ENCODE results near the gene EZR.

EZR gene

GRCh38 chr6:158832026-158832425 is 12.9 kb upstream of the EZR start:
- H3K4me2 ChIP-seq (ENCODE audit: insufficient read depth, low read length), result no peak overlapping the region

GRCh38 chr6:158831571-158831970 is 12.4 kb upstream of the EZR start:
- Histone ChIP-seq H3K27ac (ENCODE audit: low read length) (no peak overlapping the region), H3K36me3 (ENCODE audit: insufficient read depth, low read length) (no peaks in the 10 kb centered on the region), H3K9ac (ENCODE audit: low read depth, low read length) (no peak overlapping the region), H3K4me2 (ENCODE audit: insufficient read depth, low read length) (no peak overlapping the region), H3K9me3 (ENCODE audit: insufficient read depth, low read length, severe bottlenecking) (no peaks in the 10 kb centered on the region), H3K4me1 (ENCODE audit: insufficient read depth, low read length) (no peaks in the 10 kb centered on the region), H3K27me3 (ENCODE audit: insufficient read depth, low read length, poor library complexity) (no peaks in the 10 kb centered on the region), H2AFZ (ENCODE audit: low read depth, low read length) (no peak overlapping the region), H3K4me3 (ENCODE audit: low read depth in 1 of 2, low read length in 2 of 2) (no peak overlapping the region), H4K20me1 (ENCODE audit: insufficient read depth, low read length) (no peaks in the 10 kb centered on the region), H3K79me2 (ENCODE audit: insufficient read depth, low read length) (no peaks in the 10 kb centered on the region)
- DNase-seq (no peak), ATAC-seq (ENCODE audit: insufficient read depth, low read depth) (no peak)
- TF ChIP-seq EZH2 (IDR thresholded peaks at IDR 0.05; ENCODE audit: borderline replicate concordance, low read depth, low read length, severe bottlenecking), result no peak
- TF ChIP-seq, protein P1, sequence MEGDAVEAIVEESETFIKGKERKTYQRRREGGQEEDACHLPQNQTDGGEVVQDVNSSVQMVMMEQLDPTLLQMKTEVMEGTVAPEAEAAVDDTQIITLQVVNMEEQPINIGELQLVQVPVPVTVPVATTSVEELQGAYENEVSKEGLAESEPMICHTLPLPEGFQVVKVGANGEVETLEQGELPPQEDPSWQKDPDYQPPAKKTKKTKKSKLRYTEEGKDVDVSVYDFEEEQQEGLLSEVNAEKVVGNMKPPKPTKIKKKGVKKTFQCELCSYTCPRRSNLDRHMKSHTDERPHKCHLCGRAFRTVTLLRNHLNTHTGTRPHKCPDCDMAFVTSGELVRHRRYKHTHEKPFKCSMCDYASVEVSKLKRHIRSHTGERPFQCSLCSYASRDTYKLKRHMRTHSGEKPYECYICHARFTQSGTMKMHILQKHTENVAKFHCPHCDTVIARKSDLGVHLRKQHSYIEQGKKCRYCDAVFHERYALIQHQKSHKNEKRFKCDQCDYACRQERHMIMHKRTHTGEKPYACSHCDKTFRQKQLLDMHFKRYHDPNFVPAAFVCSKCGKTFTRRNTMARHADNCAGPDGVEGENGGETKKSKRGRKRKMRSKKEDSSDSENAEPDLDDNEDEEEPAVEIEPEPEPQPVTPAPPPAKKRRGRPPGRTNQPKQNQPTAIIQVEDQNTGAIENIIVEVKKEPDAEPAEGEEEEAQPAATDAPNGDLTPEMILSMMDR (IDR thresholded peaks at IDR 0.05; ENCODE audit: borderline replicate concordance, extremely low read depth, low read length, poor library complexity, severe bottlenecking), result no peak

More at GRCh38 chr6:158832026-158832425, 12.9 kb upstream of the EZR start:
- ATAC-seq (ENCODE audit: insufficient read depth, low read depth), result no peak
- H3K4me3 ChIP-seq (ENCODE audit: low read depth in 1 of 2, low read length in 2 of 2), result no peak overlapping the region
- H3K27ac ChIP-seq (ENCODE audit: low read length), result no peak overlapping the region
- H4K20me1 ChIP-seq (ENCODE audit: insufficient read depth, low read length), result no peaks in the 10 kb centered on the region
- no peaks in the 10 kb centered on the region for H3K27me3 ChIP-seq (ENCODE audit: insufficient read depth, low read length, poor library complexity)
- H3K79me2 ChIP-seq (ENCODE audit: insufficient read depth, low read length), result no peaks in the 10 kb centered on the region
- H3K4me1 ChIP-seq (ENCODE audit: insufficient read depth, low read length), result no peaks in the 10 kb centered on the region
- no peak for DNase-seq
- TF ChIP-seq, protein P1 (IDR thresholded peaks at IDR 0.05; ENCODE audit: borderline replicate concordance, extremely low read depth, low read length, poor library complexity, severe bottlenecking), result no peak
- no peak for TF ChIP-seq EZH2 (IDR thresholded peaks at IDR 0.05; ENCODE audit: borderline replicate concordance, low read depth, low read length, severe bottlenecking)
- no peak overlapping the region for H2AFZ ChIP-seq (ENCODE audit: low read depth, low read length)
- H3K9ac ChIP-seq (ENCODE audit: low read depth, low read length), result no peak overlapping the region
- H3K36me3 ChIP-seq (ENCODE audit: insufficient read depth, low read length), result no peaks in the 10 kb centered on the region
- no peaks in the 10 kb centered on the region for H3K9me3 ChIP-seq (ENCODE audit: insufficient read depth, low read length, severe bottlenecking)

DNA sequence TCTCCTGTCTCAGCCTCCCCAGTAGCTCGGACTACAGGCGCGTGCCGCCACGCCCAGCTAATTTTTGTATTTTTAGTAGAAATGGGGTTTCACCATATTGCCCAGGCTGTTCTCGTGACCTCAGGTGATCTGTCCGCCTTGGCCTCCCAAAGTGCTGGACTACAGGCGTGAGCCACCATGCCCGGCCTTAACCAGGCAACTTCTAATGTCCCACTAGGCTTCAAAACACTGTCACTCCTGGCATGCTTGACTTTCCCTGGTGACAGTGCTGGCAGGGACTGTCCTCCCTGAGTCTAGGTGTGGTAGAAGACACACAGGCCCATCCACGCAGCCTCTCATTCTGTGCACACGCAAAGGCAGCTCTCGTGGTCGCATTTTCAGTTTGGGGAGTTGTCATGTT is 11.6 kb upstream of the EZR start:
- ATAC-seq (ENCODE audit: insufficient read depth, low read depth), result no peak
- TF ChIP-seq, protein P1 (IDR thresholded peaks at IDR 0.05; ENCODE audit: borderline replicate concordance, extremely low read depth, low read length, poor library complexity, severe bottlenecking), result no peak
- no peak for TF ChIP-seq EZH2 (IDR thresholded peaks at IDR 0.05; ENCODE audit: borderline replicate concordance, low read depth, low read length, severe bottlenecking)
- no peak overlapping the region for H3K9ac ChIP-seq (ENCODE audit: low read depth, low read length)

GRCh38 chr6:158828807-158829206 is 9.6 kb upstream of the EZR start:
- H3K36me3 ChIP-seq (ENCODE audit: insufficient read depth, low read length), result no peaks in the 10 kb centered on the region
- no peak overlapping the region for H2AFZ ChIP-seq (ENCODE audit: low read depth, low read length)
- no peak overlapping the region for H3K27ac ChIP-seq (ENCODE audit: low read length)
- H3K4me3 ChIP-seq (ENCODE audit: low read depth in 1 of 2, low read length in 2 of 2), result no peak overlapping the region
- no peaks in the 10 kb centered on the region for H3K4me1 ChIP-seq (ENCODE audit: insufficient read depth, low read length)
- H3K9me3 ChIP-seq (ENCODE audit: insufficient read depth, low read length, severe bottlenecking), result no peaks in the 10 kb centered on the region
- no peak overlapping the region for H3K9ac ChIP-seq (ENCODE audit: low read depth, low read length)
- no peaks in the 10 kb centered on the region for H3K27me3 ChIP-seq (ENCODE audit: insufficient read depth, low read length, poor library complexity)
- H3K4me2 ChIP-seq (ENCODE audit: insufficient read depth, low read length), result no peak overlapping the region
- H3K79me2 ChIP-seq (ENCODE audit: insufficient read depth, low read length), result no peaks in the 10 kb centered on the region
- DNase-seq (no peak), ATAC-seq (ENCODE audit: insufficient read depth, low read depth) (no peak)
- TF ChIP-seq, protein P1 (IDR thresholded peaks at IDR 0.05; ENCODE audit: borderline replicate concordance, extremely low read depth, low read length, poor library complexity, severe bottlenecking), result no peak
- no peak for TF ChIP-seq EZH2 (IDR thresholded peaks at IDR 0.05; ENCODE audit: borderline replicate concordance, low read depth, low read length, severe bottlenecking)
- H4K20me1 ChIP-seq (ENCODE audit: insufficient read depth, low read length), result no peaks in the 10 kb centered on the region

More for the DNA sequence above, 11.6 kb upstream of the EZR start:
- no peaks in the 10 kb centered on the region for H3K4me1 ChIP-seq (ENCODE audit: insufficient read depth, low read length)
- DNase-seq, result no peak
- H3K4me2 ChIP-seq (ENCODE audit: insufficient read depth, low read length), result no peak overlapping the region
- no peak overlapping the region for H3K27ac ChIP-seq (ENCODE audit: low read length)
- H2AFZ ChIP-seq (ENCODE audit: low read depth, low read length), result no peak overlapping the region
- no peaks in the 10 kb centered on the region for H3K9me3 ChIP-seq (ENCODE audit: insufficient read depth, low read length, severe bottlenecking)
- no peaks in the 10 kb centered on the region for H3K79me2 ChIP-seq (ENCODE audit: insufficient read depth, low read length)
- no peaks in the 10 kb centered on the region for H4K20me1 ChIP-seq (ENCODE audit: insufficient read depth, low read length)
- H3K4me3 ChIP-seq (ENCODE audit: low read depth in 1 of 2, low read length in 2 of 2), result no peak overlapping the region
- H3K27me3 ChIP-seq (ENCODE audit: insufficient read depth, low read length, poor library complexity), result no peaks in the 10 kb centered on the region
- no peaks in the 10 kb centered on the region for H3K36me3 ChIP-seq (ENCODE audit: insufficient read depth, low read length)
